ENCODE results near the gene SYCP2. TPM values are rescaled to one million over a fixed set of nuclear protein-coding genes. Genes with fewer than 3 reads are reported as not detected.

SYCP2 gene
- total and polyA plus RNA-seq, 12 donors = 0.28 to 2.7 (median 1.1) TPM

GRCh38 chr20:59937150-59937549 is 3.7 kb upstream of the SYCP2 start:
- intact Hi-C loops (cut with DNase I) = no loop called here
- no peak for DNase-seq
- H3K4me1 ChIP-seq (replicated peaks in 1 of 2) = peaks cover 19 to 52% of the 10 kb centered on the region in 2 donors
- H3K36me3 ChIP-seq (replicated peaks in 1 of 2) = no peaks in the 10 kb centered on the region
- H3K27ac ChIP-seq = no peak overlapping the region
- H3K9me3 ChIP-seq (replicated peaks in 1 of 3) = no peaks in the 10 kb centered on the region
- H3K4me3 ChIP-seq = no peak overlapping the region
- no peak for TF ChIP-seq POLR2A (IDR thresholded peaks at IDR 0.05)
- no peak for TF ChIP-seq CTCF (IDR thresholded peaks at IDR 0.05)
- 67 to 76% (median 73%) methylated on average over 3 of the region's 3 CpGs for WGBS, 4 donors
- H3K27me3 ChIP-seq = no peaks in the 10 kb centered on the region

- intact Hi-C loops (cut with DNase I) = no loop called here
- 76 to 81% (median 77%) methylated on average over 4 of the region's 4 CpGs for WGBS, 4 donors
- no peaks in the 10 kb centered on the region for H3K36me3 ChIP-seq (replicated peaks in 1 of 2)
- TF ChIP-seq POLR2A (IDR thresholded peaks at IDR 0.05) (no peak), CTCF (IDR thresholded peaks at IDR 0.05) (no peak)
- no peaks in the 10 kb centered on the region for H3K9me3 ChIP-seq (replicated peaks in 1 of 3)
- H3K27ac ChIP-seq = no peak overlapping the region
- no peak overlapping the region for H3K4me3 ChIP-seq
- peaks cover 19 to 44% of the 10 kb centered on the region in 2 donors for H3K4me1 ChIP-seq (replicated peaks in 1 of 2)
- no peaks in the 10 kb centered on the region for H3K27me3 ChIP-seq
- DNase-seq = no peak
Observed at GRCh38 chr20:59936409-59936808, 3.0 kb upstream of the SYCP2 start.

GRCh38 chr20:59935457-59936185 is 2.2 kb upstream of the SYCP2 start:
- intact Hi-C loops (cut with DNase I) = no loop called here
- H3K4me1 ChIP-seq (replicated peaks in 1 of 2) = peaks cover 14 to 39% of the 10 kb centered on the region in 2 donors
- H3K4me3 ChIP-seq = no peak overlapping the region

More at GRCh38 chr20:59935457-59936185, 2.2 kb upstream of the SYCP2 start:
- H3K9me3 ChIP-seq (replicated peaks in 1 of 3) = no peaks in the 10 kb centered on the region
- no peak overlapping the region for H3K27ac ChIP-seq
- TF ChIP-seq CTCF (IDR thresholded peaks at IDR 0.05) (no peak), POLR2A (IDR thresholded peaks at IDR 0.05) (no peak)
- no peak for DNase-seq
- no peaks in the 10 kb centered on the region for H3K27me3 ChIP-seq
- H3K36me3 ChIP-seq (replicated peaks in 1 of 2) = no peaks in the 10 kb centered on the region
- 92 to 98% (median 95%) methylated on average over 8 of the region's 8 CpGs for WGBS, 4 donors

Data from adrenal gland (tissue), 12 donors.